Measurements from ENCODE around the gene LAMP2.

GRCh38 chrX:120514236-120514635 lies 45.1 kb upstream of the LAMP2 start:
- TF ChIP-seq CTCF (IDR thresholded peaks at IDR 0.05) = peak in 4 of 6 experiments; percentile 15 to 56 (median 45)
- TF ChIP-seq POLR2A (IDR thresholded peaks at IDR 0.05) = no peak
